Inflammatory macrophage (primary cell): Measurements from ENCODE around the gene IL1RL1.

Source experiments
- DNase-seq, 2 donors: peaks; one replicate each; pipeline ENCODE4 v3.0.0-alpha.2; 2020 to 2022

Gene IL1RL1

GRCh38 chr2:102337012-102337411 lies 25.6 kb downstream of the IL1RL1 start:
- no peak for DNase-seq

- no peak for DNase-seq
Measured at GRCh38 chr2:102337481-102338386, 26.4 kb downstream of the IL1RL1 start.

- no peak for DNase-seq
Measured at GRCh38 chr2:102340778-102341177, 29.4 kb downstream of the IL1RL1 start.

- no peak for DNase-seq
Measured at GRCh38 chr2:102342888-102343287, 31.5 kb downstream of the IL1RL1 start.

GRCh38 chr2:102344397-102344796 lies 33.0 kb downstream of the IL1RL1 start:
- no peak for DNase-seq

GRCh38 chr2:102345329-102345920 lies 34.1 kb downstream of the IL1RL1 start:
- no peak for DNase-seq

- DNase-seq: no peak
Measured at GRCh38 chr2:102346381-102347130, 35.2 kb downstream of the IL1RL1 start.

- DNase-seq: no peak
Measured at GRCh38 chr2:102350137-102350793, 38.9 kb downstream of the IL1RL1 start.

- DNase-seq: peak; percentile 38 to 72
Measured at GRCh38 chr2:102355526-102356380, 44.4 kb downstream of the IL1RL1 start, which contains the start of gene IL18R1. TSS of gene IL18R1 (plus strand) at chr2:102355796. CDS start at chr2:102362661, 6,865 bp downstream.

GRCh38 chr2:102356381-102356712 lies 45.0 kb downstream of the IL1RL1 start:
- DNase-seq: no peak

- no peak for DNase-seq
Measured at GRCh38 chr2:102356741-102357140, 45.4 kb downstream of the IL1RL1 start.

- peak; percentile 74 for DNase-seq
Measured at GRCh38 chr2:102357937-102358336, 46.6 kb downstream of the IL1RL1 start.

- no peak for DNase-seq
Measured at GRCh38 chr2:102358496-102358895, 47.1 kb downstream of the IL1RL1 start.

- no peak for DNase-seq
Measured at GRCh38 chr2:102359527-102359926, 48.2 kb downstream of the IL1RL1 start.

- DNase-seq: no peak
Measured at GRCh38 chr2:102361632-102362241, 50.4 kb downstream of the IL1RL1 start.

GRCh38 chr2:102365763-102366162 lies 54.4 kb downstream of the IL1RL1 start:
- no peak for DNase-seq

- no peak for DNase-seq
Measured at GRCh38 chr2:102366406-102367112, 55.2 kb downstream of the IL1RL1 start.

- no peak for DNase-seq
Measured at GRCh38 chr2:102367331-102367971, 56.1 kb downstream of the IL1RL1 start.

- no peak for DNase-seq
Measured at GRCh38 chr2:102368461-102369109, 57.2 kb downstream of the IL1RL1 start.

- DNase-seq: no peak
Measured at GRCh38 chr2:102369866-102370265, 58.5 kb downstream of the IL1RL1 start.
